AG09319 (cell line): ENCODE measurements around the gene CACNG6.
"Not testable (repeated sequence)": the region's sequence is repeated elsewhere in the genome, so short reads cannot be mapped to it uniquely, and the experiment has no call there.

Source experiments
- DNase-seq: peaks from one replicate; pipeline ENCODE4 v3.0.0-alpha.2; 2010; ENCODE audit warnings: low read depth; ENCODE audit errors: extremely low read depth
- TF ChIP-seq, protein P1 (sequence below): IDR thresholded peaks from 2 replicates; pipeline ENCODE4 v1.5.1; 2011; ENCODE audit warnings: low read depth, mild to moderate bottlenecking, inconsistent platforms, low read length, moderate library complexity

Gene CACNG6

GRCh38 chr19:54035215-54036178 is 44.1 kb downstream of the CACNG6 start:
- TF ChIP-seq, protein P1, sequence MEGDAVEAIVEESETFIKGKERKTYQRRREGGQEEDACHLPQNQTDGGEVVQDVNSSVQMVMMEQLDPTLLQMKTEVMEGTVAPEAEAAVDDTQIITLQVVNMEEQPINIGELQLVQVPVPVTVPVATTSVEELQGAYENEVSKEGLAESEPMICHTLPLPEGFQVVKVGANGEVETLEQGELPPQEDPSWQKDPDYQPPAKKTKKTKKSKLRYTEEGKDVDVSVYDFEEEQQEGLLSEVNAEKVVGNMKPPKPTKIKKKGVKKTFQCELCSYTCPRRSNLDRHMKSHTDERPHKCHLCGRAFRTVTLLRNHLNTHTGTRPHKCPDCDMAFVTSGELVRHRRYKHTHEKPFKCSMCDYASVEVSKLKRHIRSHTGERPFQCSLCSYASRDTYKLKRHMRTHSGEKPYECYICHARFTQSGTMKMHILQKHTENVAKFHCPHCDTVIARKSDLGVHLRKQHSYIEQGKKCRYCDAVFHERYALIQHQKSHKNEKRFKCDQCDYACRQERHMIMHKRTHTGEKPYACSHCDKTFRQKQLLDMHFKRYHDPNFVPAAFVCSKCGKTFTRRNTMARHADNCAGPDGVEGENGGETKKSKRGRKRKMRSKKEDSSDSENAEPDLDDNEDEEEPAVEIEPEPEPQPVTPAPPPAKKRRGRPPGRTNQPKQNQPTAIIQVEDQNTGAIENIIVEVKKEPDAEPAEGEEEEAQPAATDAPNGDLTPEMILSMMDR, result no peak
- DNase-seq, result peak; percentile 70

DNA sequence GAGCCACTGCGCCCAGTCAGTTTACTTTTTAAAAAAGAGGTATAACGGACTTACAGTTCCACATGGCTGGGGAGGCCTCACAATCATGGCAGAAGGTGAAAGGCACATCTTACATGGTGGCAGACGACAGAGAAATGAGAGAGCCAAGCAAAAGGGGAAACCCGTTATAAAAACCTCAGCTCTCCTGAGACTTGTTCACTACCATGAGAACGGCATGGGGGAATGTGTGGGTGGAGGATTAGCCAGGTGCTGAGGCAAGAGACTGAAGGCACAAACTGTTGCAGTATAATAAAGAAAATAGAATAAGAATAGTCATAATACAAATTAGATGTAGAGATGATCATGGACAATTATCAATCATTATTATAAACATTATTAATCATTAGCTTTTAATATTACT is 45.1 kb downstream of the CACNG6 start:
- DNase-seq, result not testable (repeated sequence)

GRCh38 chr19:54040003-54040402 is 48.6 kb downstream of the CACNG6 start:
- DNase-seq, result no peak
- TF ChIP-seq, protein P1, result no peak

DNA sequence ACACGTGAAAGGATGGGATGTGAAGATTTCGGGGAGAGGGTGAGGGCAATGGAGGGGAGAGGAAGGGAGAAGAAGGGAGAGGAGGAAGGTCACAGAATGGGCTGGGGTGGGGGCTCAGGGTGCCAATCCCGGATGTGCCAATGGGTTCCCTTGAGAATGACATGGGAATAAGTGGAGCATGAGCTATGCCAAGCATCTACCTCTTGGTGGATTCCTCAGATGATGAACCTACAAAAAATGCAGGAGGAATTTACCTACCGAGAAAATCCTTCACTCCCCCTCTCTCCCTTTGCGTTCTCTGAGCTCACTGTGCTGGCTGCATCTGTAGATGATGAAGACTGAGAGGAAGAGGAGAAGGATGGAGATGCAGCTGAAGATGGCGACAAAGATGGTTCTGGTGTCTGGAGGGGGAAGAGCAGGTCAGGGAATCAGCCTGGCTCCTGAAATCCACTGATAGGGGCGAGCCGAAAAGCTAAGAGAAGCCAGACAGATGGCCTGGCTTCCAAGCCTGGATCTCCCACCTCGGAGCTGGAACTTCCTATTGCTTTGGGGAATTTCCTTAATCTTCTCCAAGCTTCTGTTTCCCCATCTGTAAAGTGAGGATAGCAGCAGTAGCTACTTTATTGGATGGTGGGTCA is 50.7 kb downstream of the CACNG6 start:
- no peak for DNase-seq
- TF ChIP-seq, protein P1, result no peak

DNA sequence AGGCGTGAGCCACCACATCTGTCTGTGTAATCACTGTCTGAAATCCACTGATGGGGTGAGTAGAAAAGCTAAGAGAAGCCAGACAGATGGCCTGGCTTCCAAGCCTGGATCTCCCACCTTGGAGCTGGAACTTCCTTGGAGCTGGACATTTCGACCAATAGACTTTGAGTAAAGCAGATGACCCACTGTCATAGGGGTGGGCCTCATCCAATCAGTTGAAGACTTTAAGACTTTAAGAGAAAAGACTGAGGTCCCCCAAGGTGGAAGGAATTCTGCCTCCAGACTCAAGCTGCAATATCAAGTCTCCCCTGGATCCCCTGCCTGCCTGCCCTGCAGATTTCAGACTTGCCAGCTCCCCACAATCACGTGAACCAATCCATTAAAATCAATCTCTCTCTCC is 51.6 kb downstream of the CACNG6 start:
- TF ChIP-seq, protein P1, result no peak

GRCh38 chr19:54045771-54046170 is 54.3 kb downstream of the CACNG6 start:
- TF ChIP-seq, protein P1, result no peak
- DNase-seq, result no peak

More for the DNA sequence above, 51.6 kb downstream of the CACNG6 start:
- DNase-seq, result no peak

DNA sequence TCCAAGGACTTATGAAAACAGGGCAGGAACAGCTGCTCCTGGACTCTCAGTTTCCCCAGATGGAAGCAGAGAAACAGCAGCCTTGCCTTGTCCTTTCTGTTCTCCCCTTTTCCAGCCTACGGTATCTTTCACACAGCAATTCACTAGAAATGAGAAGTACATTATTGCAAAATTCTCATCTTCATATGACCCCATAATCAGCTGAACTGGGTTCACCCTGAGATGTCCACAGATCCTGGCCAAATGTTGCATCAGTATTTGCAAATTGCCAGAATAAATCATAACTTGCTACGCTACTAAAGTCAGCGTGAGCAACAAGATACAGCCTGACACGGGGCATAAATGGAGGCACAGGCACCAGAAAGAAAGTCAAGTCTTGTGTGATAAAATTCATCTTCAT is 56.2 kb downstream of the CACNG6 start:
- DNase-seq, result no peak
- TF ChIP-seq, protein P1, result no peak
